ENCODE results near the gene SYNJ1. TPM values are rescaled to one million over a fixed set of nuclear protein-coding genes. Genes with fewer than 3 reads are reported as not detected.
"Not testable (repeated sequence)": the region's sequence is repeated elsewhere in the genome, so short reads cannot be mapped to it uniquely, and the experiment has no call there.

SYNJ1 gene
- total RNA-seq, 1 donor from 2014 or later, result 2.6 TPM

DNA sequence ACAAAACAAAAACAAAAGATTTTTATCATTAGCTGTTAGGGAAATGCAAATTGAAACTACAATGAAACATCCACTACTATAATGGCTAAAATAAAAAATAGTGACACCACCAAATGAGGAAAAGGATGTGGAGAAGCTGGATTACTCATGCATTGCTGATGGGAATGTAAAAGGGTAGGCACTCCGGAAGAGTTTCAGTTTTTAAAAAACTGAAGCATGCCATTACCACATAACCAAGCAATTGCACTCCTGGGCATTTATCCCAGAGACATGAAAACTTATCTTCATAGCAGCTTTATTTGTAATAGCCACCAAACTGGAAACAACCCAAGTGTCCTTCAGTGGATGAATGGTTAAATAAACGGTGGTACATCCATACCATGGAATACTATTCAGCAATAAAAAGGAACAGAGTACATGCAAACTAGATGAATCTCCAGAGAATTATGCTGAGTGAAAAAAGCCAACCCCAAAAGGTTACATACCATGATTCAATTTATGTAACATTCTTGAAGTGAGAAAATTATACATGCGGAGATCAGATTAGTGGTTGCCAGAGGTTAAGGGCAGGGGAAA is 101.1 kb downstream of the SYNJ1 start:
- peaks cover 2% of the 10 kb centered on the region for H3K36me3 ChIP-seq (ENCODE audit: control insufficient read depth, insufficient read depth, low read length)
- TF ChIP-seq, protein P1, sequence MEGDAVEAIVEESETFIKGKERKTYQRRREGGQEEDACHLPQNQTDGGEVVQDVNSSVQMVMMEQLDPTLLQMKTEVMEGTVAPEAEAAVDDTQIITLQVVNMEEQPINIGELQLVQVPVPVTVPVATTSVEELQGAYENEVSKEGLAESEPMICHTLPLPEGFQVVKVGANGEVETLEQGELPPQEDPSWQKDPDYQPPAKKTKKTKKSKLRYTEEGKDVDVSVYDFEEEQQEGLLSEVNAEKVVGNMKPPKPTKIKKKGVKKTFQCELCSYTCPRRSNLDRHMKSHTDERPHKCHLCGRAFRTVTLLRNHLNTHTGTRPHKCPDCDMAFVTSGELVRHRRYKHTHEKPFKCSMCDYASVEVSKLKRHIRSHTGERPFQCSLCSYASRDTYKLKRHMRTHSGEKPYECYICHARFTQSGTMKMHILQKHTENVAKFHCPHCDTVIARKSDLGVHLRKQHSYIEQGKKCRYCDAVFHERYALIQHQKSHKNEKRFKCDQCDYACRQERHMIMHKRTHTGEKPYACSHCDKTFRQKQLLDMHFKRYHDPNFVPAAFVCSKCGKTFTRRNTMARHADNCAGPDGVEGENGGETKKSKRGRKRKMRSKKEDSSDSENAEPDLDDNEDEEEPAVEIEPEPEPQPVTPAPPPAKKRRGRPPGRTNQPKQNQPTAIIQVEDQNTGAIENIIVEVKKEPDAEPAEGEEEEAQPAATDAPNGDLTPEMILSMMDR (IDR thresholded peaks at IDR 0.05; ENCODE audit: insufficient read depth, low read length, severe bottlenecking), result no peak
- no peak overlapping the region for H3K4me3 ChIP-seq (ENCODE audit: low read depth, low read length)
- DNase-seq (ENCODE audit: low read depth) (peak; percentile 7), FAIRE-seq (no peak)
- H3K27me3 ChIP-seq (ENCODE audit: control insufficient read depth, insufficient read depth, low read length), result no peaks in the 10 kb centered on the region

DNA sequence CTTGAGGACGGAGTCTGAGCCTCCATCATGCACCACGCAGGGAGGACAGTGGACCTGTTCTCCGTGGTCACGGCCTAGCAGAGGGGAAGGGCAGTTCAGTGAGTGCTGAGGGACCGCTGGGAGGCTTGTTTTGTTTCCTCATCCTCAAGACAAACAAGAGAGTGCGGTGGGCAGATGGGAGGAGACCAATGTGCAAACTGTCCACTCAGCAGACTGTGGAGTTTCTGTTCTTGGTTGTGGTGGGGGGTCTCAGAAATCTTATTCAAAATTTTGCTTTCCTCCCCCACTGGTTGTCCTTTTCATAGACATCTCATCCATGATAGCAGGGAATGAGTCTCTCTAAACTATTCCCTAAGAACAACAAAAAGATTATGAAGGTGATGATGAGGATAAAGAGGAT is 109.6 kb downstream of the SYNJ1 start:
- not testable (repeated sequence) for FAIRE-seq; H3K36me3 ChIP-seq (ENCODE audit: control insufficient read depth, insufficient read depth, low read length); H3K27me3 ChIP-seq (ENCODE audit: control insufficient read depth, insufficient read depth, low read length); H3K4me3 ChIP-seq (ENCODE audit: low read depth, low read length); DNase-seq (ENCODE audit: low read depth)

DNA sequence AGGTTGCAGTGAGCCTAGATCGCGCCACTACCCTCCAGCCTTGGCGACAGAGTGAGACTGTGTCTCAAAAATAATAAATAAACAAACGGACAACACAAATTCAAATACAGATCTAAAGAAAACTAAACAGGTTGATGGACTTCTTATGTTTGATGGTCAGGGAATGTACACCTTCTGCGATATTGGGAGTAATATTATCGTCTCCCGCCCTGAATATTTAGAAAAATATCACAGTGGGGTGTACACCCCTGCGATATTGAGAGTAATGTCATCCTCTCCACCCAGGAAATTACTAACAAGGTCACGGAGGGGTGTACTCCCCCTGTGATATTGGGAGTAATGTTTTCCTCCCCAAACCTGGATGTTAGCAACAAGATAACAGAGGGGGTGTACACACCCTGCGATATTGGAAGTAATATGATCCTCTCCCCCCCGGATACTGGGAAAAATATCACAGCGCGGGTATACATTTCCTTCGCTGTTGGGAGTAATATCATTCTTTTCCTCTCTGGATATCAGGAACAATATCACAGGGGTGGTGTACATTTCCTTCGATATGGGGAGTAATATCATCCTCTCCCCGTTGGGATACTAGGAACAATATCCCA is 114.3 kb downstream of the SYNJ1 start:
- Histone ChIP-seq H3K36me3 (ENCODE audit: control insufficient read depth, insufficient read depth, low read length) (no peaks in the 10 kb centered on the region), H3K27me3 (ENCODE audit: control insufficient read depth, insufficient read depth, low read length) (no peaks in the 10 kb centered on the region), H3K4me3 (ENCODE audit: low read depth, low read length) (peak overlapping the region; percentile 96)
- DNase-seq (ENCODE audit: low read depth), result no peak
- TF ChIP-seq, protein P1 (IDR thresholded peaks at IDR 0.05; ENCODE audit: insufficient read depth, low read length, severe bottlenecking), result no peak
- no peak for FAIRE-seq

DNA sequence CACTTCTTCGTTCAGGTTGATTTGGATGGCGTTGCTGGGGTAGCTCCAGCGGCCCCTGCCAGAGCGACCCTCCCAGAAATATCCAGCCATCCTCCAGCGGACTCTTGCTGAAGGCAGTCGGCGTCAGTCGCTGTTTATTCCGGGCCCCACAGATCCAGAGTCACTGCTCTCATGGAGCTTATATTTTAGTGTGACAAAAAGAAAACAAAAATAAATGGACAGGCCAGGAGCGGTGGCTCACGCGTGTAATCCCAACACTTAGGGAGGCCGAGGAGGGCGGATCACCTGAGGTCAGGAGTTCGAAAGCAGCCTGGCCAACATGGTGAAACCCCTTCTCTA is 114.8 kb downstream of the SYNJ1 start:
- no peak for FAIRE-seq
- Histone ChIP-seq H3K36me3 (ENCODE audit: control insufficient read depth, insufficient read depth, low read length) (no peaks in the 10 kb centered on the region), H3K27me3 (ENCODE audit: control insufficient read depth, insufficient read depth, low read length) (no peaks in the 10 kb centered on the region), H3K4me3 (ENCODE audit: low read depth, low read length) (peak overlapping the region; percentile 96)
- TF ChIP-seq, protein P1 (IDR thresholded peaks at IDR 0.05; ENCODE audit: insufficient read depth, low read length, severe bottlenecking), result no peak
- no peak for DNase-seq (ENCODE audit: low read depth)

DNA sequence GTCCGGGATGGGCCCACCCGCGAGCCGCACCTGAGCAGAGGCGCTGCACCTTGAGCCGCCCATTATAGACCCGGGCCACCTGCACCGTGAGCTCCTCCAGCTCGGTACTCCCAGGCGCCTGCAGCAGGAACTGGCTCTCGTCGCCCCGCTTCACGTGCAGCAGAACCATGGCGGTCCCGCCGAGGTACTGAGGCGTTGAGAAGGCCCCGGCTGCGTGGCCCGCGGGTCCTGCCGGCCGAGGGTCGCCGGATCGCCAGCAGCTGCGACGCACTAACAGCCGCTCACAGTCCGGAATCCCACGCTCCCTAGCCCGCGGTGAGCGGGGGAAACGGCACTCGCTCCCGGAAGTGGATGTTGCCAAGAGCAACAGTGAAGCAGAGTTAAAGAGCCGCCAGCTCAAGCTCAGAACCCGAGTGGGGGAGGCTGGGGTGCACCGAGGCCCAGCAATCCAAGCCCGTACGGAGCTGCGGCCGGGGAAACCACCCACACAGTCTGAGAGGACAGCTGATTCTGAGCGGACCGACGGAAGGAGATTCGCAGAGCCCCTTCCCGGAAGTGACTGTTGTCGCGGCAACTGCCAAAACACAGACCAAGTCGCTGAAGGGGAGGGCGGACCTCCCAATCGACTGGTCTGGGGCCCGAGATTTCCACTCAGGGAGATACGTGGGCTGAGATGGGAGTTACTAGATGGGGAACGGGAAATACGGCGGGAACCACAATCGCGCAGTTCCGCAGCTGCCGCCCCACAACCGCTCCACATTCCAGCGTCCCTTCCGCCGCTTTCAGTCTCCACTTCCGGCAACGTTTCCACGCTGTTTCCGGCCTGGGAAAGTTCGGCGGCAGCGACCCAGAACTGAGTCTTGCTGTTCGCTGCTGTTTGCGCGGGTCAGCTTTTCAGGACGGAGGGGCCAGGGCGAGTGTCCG is 115.5 kb downstream of the SYNJ1 start, which contains the start of gene CFAP298:
Gene CFAP298 (minus strand): TSS at position 303 of the 924 bp plus-strand sequence. CDS start 134 bp downstream, at position 169.
- TF ChIP-seq, protein P1 (IDR thresholded peaks at IDR 0.05; ENCODE audit: insufficient read depth, low read length, severe bottlenecking), result no peak
- H3K4me3 ChIP-seq (ENCODE audit: low read depth, low read length), result peak within 1 kb of the TSS; percentile 96
- FAIRE-seq (no peak), DNase-seq (ENCODE audit: low read depth) (peak; percentile 86)
- H3K27me3 ChIP-seq (ENCODE audit: control insufficient read depth, insufficient read depth, low read length), result no peaks in the 10 kb centered on the region
- peaks cover 3% of the 10 kb centered on the region for H3K36me3 ChIP-seq (ENCODE audit: control insufficient read depth, insufficient read depth, low read length)

DNA sequence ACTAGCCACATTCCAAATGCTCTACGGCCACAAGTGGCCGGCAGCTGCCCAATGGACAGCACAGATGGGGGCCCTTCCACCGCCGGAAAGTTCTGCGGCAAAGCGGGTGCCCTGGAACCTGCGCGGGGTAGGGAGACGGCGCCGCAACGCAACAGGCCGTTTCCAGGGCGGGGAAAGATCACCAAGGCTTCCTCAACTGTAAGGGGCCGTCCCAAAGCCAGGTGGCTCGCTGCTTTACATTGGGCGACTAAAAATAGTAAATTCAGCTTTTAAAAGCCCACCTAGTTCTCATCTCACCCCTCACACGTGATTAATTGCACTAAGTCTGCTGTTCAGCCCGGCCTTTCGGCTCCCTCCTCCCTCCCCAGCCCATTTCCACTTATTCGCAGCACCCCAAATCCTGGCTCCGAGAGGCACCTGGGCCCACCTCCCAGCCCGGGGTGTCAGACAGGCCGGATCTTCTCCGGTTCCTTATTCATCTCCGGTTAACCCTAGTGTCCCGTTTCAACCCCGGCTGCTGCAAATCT is 116.3 kb downstream of the SYNJ1 start:
- no peak for FAIRE-seq
- no peaks in the 10 kb centered on the region for H3K27me3 ChIP-seq (ENCODE audit: control insufficient read depth, insufficient read depth, low read length)
- peak; percentile 18 for DNase-seq (ENCODE audit: low read depth)

DNA sequence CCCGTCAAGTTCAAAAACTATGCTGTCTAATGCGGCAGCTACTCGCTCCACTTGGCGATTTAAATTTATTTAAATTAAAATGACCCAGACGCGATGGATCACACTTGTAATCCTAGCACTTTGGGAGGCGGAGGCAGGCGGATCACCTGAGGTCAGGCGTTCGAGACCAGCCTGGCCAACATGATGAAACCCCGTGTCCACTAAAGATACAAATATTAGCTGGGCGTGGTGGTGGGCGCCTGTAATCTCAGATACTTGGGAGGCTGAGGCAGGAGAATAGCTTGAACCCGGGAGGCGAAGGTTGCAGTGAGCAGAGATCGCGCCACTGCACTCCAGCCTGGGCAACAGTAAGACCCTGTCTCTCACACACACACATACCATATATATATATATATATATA is 116.9 kb downstream of the SYNJ1 start:
- FAIRE-seq, result not testable (repeated sequence)
- H3K4me3 ChIP-seq (ENCODE audit: low read depth, low read length), result peak overlapping the region; percentile 96

More for the DNA sequence above, 116.3 kb downstream of the SYNJ1 start:
- Histone ChIP-seq H3K36me3 (ENCODE audit: control insufficient read depth, insufficient read depth, low read length) (peaks cover 3% of the 10 kb centered on the region), H3K4me3 (ENCODE audit: low read depth, low read length) (peak overlapping the region; percentile 96)
- TF ChIP-seq, protein P1 (IDR thresholded peaks at IDR 0.05; ENCODE audit: insufficient read depth, low read length, severe bottlenecking), result no peak

More for the DNA sequence above, 116.9 kb downstream of the SYNJ1 start:
- not testable (repeated sequence) for H3K27me3 ChIP-seq (ENCODE audit: control insufficient read depth, insufficient read depth, low read length); DNase-seq (ENCODE audit: low read depth); H3K36me3 ChIP-seq (ENCODE audit: control insufficient read depth, insufficient read depth, low read length)
